Measurements from ENCODE around the gene GPC1. TPM values are rescaled to one million over a fixed set of nuclear protein-coding genes. Genes with fewer than 3 reads are reported as not detected.

Gene GPC1
- total RNA-seq, 6 experiments from 2014 or later: 20.7 to 44.5 (median 27.8) TPM

- intact Hi-C loops (cut with DNase I): no loop called here
- peak in 2 of 3 donors; percentile 20 to 43 for DNase-seq
Measured at GRCh38 chr2:240429341-240429871, 6.1 kb upstream of the GPC1 start.

GRCh38 chr2:240429872-240430491 lies 5.5 kb upstream of the GPC1 start:
- ATAC-seq: no peak
- Histone ChIP-seq H3K9me3 (no peaks in the 10 kb centered on the region), H3K4me1 (no peaks in the 10 kb centered on the region), H3K4me3 (no peak overlapping the region), H3K36me3 (no peaks in the 10 kb centered on the region), H3K27ac (no peak overlapping the region), H3K27me3 (no peaks in the 10 kb centered on the region)
- peak; percentile 8 to 49 (median 39) for DNase-seq
- intact Hi-C loops (cut with DNase I): no loop called here
- no peak for TF ChIP-seq CTCF (IDR thresholded peaks at IDR 0.05)
- no peak for TF ChIP-seq POLR2A (IDR thresholded peaks at IDR 0.05)
- 72% methylated on average over 5 of the region's 14 CpGs for WGBS (ENCODE audit: insufficient coverage, low coverage, low lambda C conversion rate, missing lambda C conversion rate)

More at GRCh38 chr2:240429341-240429871, 6.1 kb upstream of the GPC1 start:
- no peak overlapping the region for H3K4me3 ChIP-seq
- no peaks in the 10 kb centered on the region for H3K9me3 ChIP-seq
- no peaks in the 10 kb centered on the region for H3K4me1 ChIP-seq
- H3K27ac ChIP-seq: no peak overlapping the region
- WGBS (ENCODE audit: insufficient coverage, low coverage, low lambda C conversion rate, missing lambda C conversion rate): 75% methylated on average over 2 of the region's 10 CpGs
- no peak for TF ChIP-seq POLR2A (IDR thresholded peaks at IDR 0.05)
- no peak for TF ChIP-seq CTCF (IDR thresholded peaks at IDR 0.05)
- H3K27me3 ChIP-seq: no peaks in the 10 kb centered on the region
- peak in 1 of 4 donors; percentile 42 for ATAC-seq
- no peaks in the 10 kb centered on the region for H3K36me3 ChIP-seq

- Histone ChIP-seq H3K9me3 (no peaks in the 10 kb centered on the region), H3K4me1 (no peaks in the 10 kb centered on the region), H3K4me3 (no peak overlapping the region), H3K27ac (no peak overlapping the region), H3K36me3 (no peaks in the 10 kb centered on the region), H3K27me3 (no peaks in the 10 kb centered on the region)
- TF ChIP-seq POLR2A (IDR thresholded peaks at IDR 0.05): no peak
- no peak for TF ChIP-seq CTCF (IDR thresholded peaks at IDR 0.05)
- peak in 2 of 3 donors; percentile 29 for DNase-seq
- intact Hi-C loops (cut with DNase I): no loop called here
- ATAC-seq: no peak
- no CpG with 5 or more reads among the region's 5 CpGs for WGBS (ENCODE audit: insufficient coverage, low coverage, low lambda C conversion rate, missing lambda C conversion rate)
Measured at GRCh38 chr2:240430595-240430994, 4.9 kb upstream of the GPC1 start.

- no peaks in the 10 kb centered on the region for H3K9me3 ChIP-seq
- intact Hi-C loops (cut with DNase I): no loop called here
- TF ChIP-seq CTCF (IDR thresholded peaks at IDR 0.05) (no peak), POLR2A (IDR thresholded peaks at IDR 0.05) (no peak)
- H3K27ac ChIP-seq: no peak overlapping the region
- ATAC-seq (no peak), DNase-seq (peak; percentile 14 to 31 (median 22))
- H3K27me3 ChIP-seq: no peaks in the 10 kb centered on the region
- no CpG with 5 or more reads among the region's 3 CpGs for WGBS (ENCODE audit: insufficient coverage, low coverage, low lambda C conversion rate, missing lambda C conversion rate)
- peaks cover 0 to under 1% (median 0%) of the 10 kb centered on the region in 4 donors for H3K4me1 ChIP-seq
- H3K36me3 ChIP-seq: no peaks in the 10 kb centered on the region
- no peak overlapping the region for H3K4me3 ChIP-seq
Measured at GRCh38 chr2:240431271-240431660, 4.2 kb upstream of the GPC1 start.

Data from right lobe of liver (tissue), 6 donors.